Measurements from ENCODE around the gene SLC24A4.

SLC24A4 gene

GRCh38 chr14:92459030-92459949 lies 136.3 kb downstream of the SLC24A4 start:
- peak; percentile 31 for DNase-seq

GRCh38 chr14:92459950-92460421 lies 137.0 kb downstream of the SLC24A4 start:
- DNase-seq = no peak

- no peak for DNase-seq
These were observed 137.6 kb downstream of the SLC24A4 start for GRCh38 chr14:92460541-92460915.

GRCh38 chr14:92460916-92461579 lies 138.1 kb downstream of the SLC24A4 start:
- DNase-seq = peak; percentile 80

GRCh38 chr14:92461891-92462290 lies 138.9 kb downstream of the SLC24A4 start:
- DNase-seq = no peak

- DNase-seq = no peak
These were observed 139.6 kb downstream of the SLC24A4 start for GRCh38 chr14:92462568-92462967.

- no peak for DNase-seq
These were observed 140.2 kb downstream of the SLC24A4 start for GRCh38 chr14:92463141-92463540.

- no peak for DNase-seq
These were observed 141.2 kb downstream of the SLC24A4 start for GRCh38 chr14:92464156-92464555.

- DNase-seq = no peak
These were observed 141.8 kb downstream of the SLC24A4 start for GRCh38 chr14:92464716-92465115.

GRCh38 chr14:92465353-92466055 lies 142.5 kb downstream of the SLC24A4 start:
- DNase-seq = no peak

- no peak for DNase-seq
These were observed 143.1 kb downstream of the SLC24A4 start for GRCh38 chr14:92466059-92466458.

- DNase-seq = no peak
These were observed 146.6 kb downstream of the SLC24A4 start for GRCh38 chr14:92469515-92469914.

GRCh38 chr14:92470215-92470614 lies 147.2 kb downstream of the SLC24A4 start:
- DNase-seq = peak; percentile 61

GRCh38 chr14:92470811-92471210 lies 147.8 kb downstream of the SLC24A4 start:
- DNase-seq = no peak

GRCh38 chr14:92471919-92472318 lies 149.0 kb downstream of the SLC24A4 start:
- peak; percentile 65 for DNase-seq

- DNase-seq = no peak
These were observed 149.9 kb downstream of the SLC24A4 start for GRCh38 chr14:92472860-92473259.

GRCh38 chr14:92473261-92473968 lies 150.4 kb downstream of the SLC24A4 start:
- DNase-seq = no peak

- no peak for DNase-seq
These were observed 151.1 kb downstream of the SLC24A4 start for GRCh38 chr14:92473969-92474535.

- DNase-seq = no peak
These were observed 152.1 kb downstream of the SLC24A4 start for GRCh38 chr14:92475037-92475436.

- DNase-seq = no peak
These were observed 152.7 kb downstream of the SLC24A4 start for GRCh38 chr14:92475451-92476187.

- DNase-seq = no peak
These were observed 157.9 kb downstream of the SLC24A4 start for GRCh38 chr14:92480856-92481255.

Data from fibroblast of skin of back (primary cell).